WTC11 (cell line): ENCODE measurements around the gene PNPLA6. TPM values are rescaled to one million over a fixed set of nuclear protein-coding genes. Genes with fewer than 3 reads are reported as not detected.

Source experiments
- ATAC-seq: fragments of 200-7000 bp; cut with Tn5 transposase; 2 replicates; pipeline ENCODE4 v1.10.0; 2021; ENCODE audit warnings: mild to moderate bottlenecking, moderate library complexity
- CTCF ChIA-PET: fragments of 300-600 bp; sonication (Branson Sonifier 250); formaldehyde crosslinking; loops from one replicate; lab custom pipeline; 2021; ENCODE audit warnings: antibody characterized with exemption; lab: Charles Lee
- POLR2A ChIA-PET: fragments of 350-600 bp; sonication (Branson Sonifier 250); formaldehyde crosslinking; loops from one replicate; lab custom pipeline; 2021; ENCODE audit warnings: antibody characterized with exemption; lab: Charles Lee
- DNase-seq: peaks from one replicate; pipeline ENCODE4 v3.0.0; 2021; ENCODE audit warnings: low spot score
- H3K27ac Mint-ChIP-seq: 2 replicates; pipeline ENCODE4 v1.8.0; 2021; ENCODE audit warnings: mixed read lengths
- H3K27me3 Mint-ChIP-seq: 2 replicates; pipeline ENCODE4 v1.8.0; 2021; ENCODE audit warnings: low read depth, mild to moderate bottlenecking, moderate library complexity, mixed read lengths
- H3K36me3 Mint-ChIP-seq: 2 replicates; pipeline ENCODE4 v1.8.0; 2021; ENCODE audit warnings: mixed read lengths
- H3K4me1 Mint-ChIP-seq: 2 replicates; pipeline ENCODE4 v1.8.0; 2022; ENCODE audit warnings: mixed read lengths
- H3K4me3 Mint-ChIP-seq: 2 replicates; pipeline ENCODE4 v1.8.0; 2021; ENCODE audit warnings: mild to moderate bottlenecking, moderate library complexity, mixed read lengths
- H3K9me3 Mint-ChIP-seq: 2 replicates; pipeline ENCODE4 v1.8.0; 2021; ENCODE audit warnings: mixed read lengths
- ATF1 ChIP-seq: sonication (generic); formaldehyde crosslinking; IDR thresholded peaks from 2 replicates; pipeline ENCODE4 v1.8.1; 2023; ENCODE audit warnings: mild to moderate bottlenecking, moderate library complexity, missing genetic modification reagents
- CREB1 ChIP-seq: sonication (generic); formaldehyde crosslinking; IDR thresholded peaks from 2 replicates; pipeline ENCODE4 v1.8.0; 2023; ENCODE audit warnings: mild to moderate bottlenecking, missing genetic modification reagents
- ESRRA ChIP-seq: sonication (generic); formaldehyde crosslinking; IDR thresholded peaks from 2 replicates; pipeline ENCODE4 v1.8.1; 2022; ENCODE audit warnings: mild to moderate bottlenecking, missing genetic modification reagents, borderline replicate concordance
- GRHL2 ChIP-seq: fragments of 250-450 bp; sonication (Bioruptor Pico); IDR thresholded peaks from 2 replicates; pipeline ENCODE4 v1.8.0; 2022; ENCODE audit warnings: mild to moderate bottlenecking, moderate library complexity; ENCODE audit not compliant: insufficient replicate concordance, severe bottlenecking
- GTF2I ChIP-seq: fragments of 250-450 bp; sonication (Bioruptor Pico); conservative IDR thresholded peaks from 2 replicates; pipeline ENCODE4 v1.4.0; 2021; ENCODE audit warnings: mild to moderate bottlenecking
- HMGA2 ChIP-seq: fragments of 250-450 bp; sonication (Bioruptor Pico); IDR thresholded peaks from 2 replicates; pipeline ENCODE4 v1.4.0; 2021; ENCODE audit warnings: mild to moderate bottlenecking, moderate library complexity
- IRF2 ChIP-seq: sonication (generic); formaldehyde crosslinking; IDR thresholded peaks from 2 replicates; pipeline ENCODE4 v1.8.0; 2022; ENCODE audit warnings: low read depth, missing genetic modification reagents, borderline replicate concordance
- NFATC4 ChIP-seq: fragments of 250-450 bp; sonication (Bioruptor Pico); IDR thresholded peaks from 2 replicates; pipeline ENCODE4 v1.9.0; 2021; ENCODE audit warnings: mild to moderate bottlenecking
- NFE2L1 ChIP-seq: sonication (generic); formaldehyde crosslinking; IDR thresholded peaks from 2 replicates; pipeline ENCODE4 v1.8.1; 2023; ENCODE audit warnings: missing genetic modification reagents
- NFYB ChIP-seq: sonication (generic); formaldehyde crosslinking; conservative IDR thresholded peaks from 2 replicates; pipeline ENCODE4 v1.8.0; 2022; ENCODE audit warnings: low read depth, missing genetic modification reagents
- OVOL2 ChIP-seq: fragments of 250-450 bp; sonication (Bioruptor Pico); IDR thresholded peaks from 2 replicates; pipeline ENCODE4 v1.9.0; 2021; ENCODE audit warnings: mild to moderate bottlenecking, borderline replicate concordance
- SMAD3 ChIP-seq: sonication (generic); formaldehyde crosslinking; IDR thresholded peaks from 2 replicates; pipeline ENCODE4 v1.8.0; 2022; ENCODE audit warnings: missing genetic modification reagents, mild to moderate bottlenecking, borderline replicate concordance
- SMAD4 ChIP-seq: sonication (generic); formaldehyde crosslinking; IDR thresholded peaks from 2 replicates; pipeline ENCODE4 v1.8.0; 2022; ENCODE audit warnings: mild to moderate bottlenecking, missing genetic modification reagents
- SOX15 ChIP-seq: fragments of 250-450 bp; sonication (Bioruptor Pico); IDR thresholded peaks from 2 replicates; pipeline ENCODE4 v1.9.0; 2021; ENCODE audit warnings: mild to moderate bottlenecking
- TEAD4 ChIP-seq: sonication (generic); formaldehyde crosslinking; IDR thresholded peaks from 2 replicates; pipeline ENCODE4 v1.8.0; 2022; ENCODE audit warnings: mild to moderate bottlenecking, missing genetic modification reagents
- ZNF263 ChIP-seq: sonication (generic); formaldehyde crosslinking; IDR thresholded peaks from 2 replicates; pipeline ENCODE4 v1.8.1; 2022; ENCODE audit warnings: low read depth, mild to moderate bottlenecking, moderate library complexity, missing genetic modification reagents
- ZNF317 ChIP-seq: sonication (generic); formaldehyde crosslinking; IDR thresholded peaks from 2 replicates; pipeline ENCODE4 v1.8.1; 2023; ENCODE audit warnings: low read depth, mild to moderate bottlenecking, moderate library complexity, missing genetic modification reagents, borderline replicate concordance
- ZNF396 ChIP-seq: fragments of 250-450 bp; sonication (Bioruptor Pico); IDR thresholded peaks from 2 replicates; pipeline ENCODE4 v1.8.0; 2021; ENCODE audit warnings: mild to moderate bottlenecking, moderate library complexity, borderline replicate concordance
- ZNF423 ChIP-seq: fragments of 250-450 bp; sonication (Bioruptor Pico); IDR thresholded peaks from 2 replicates; pipeline ENCODE4 v2.1.2; 2022; ENCODE audit warnings: mild to moderate bottlenecking, moderate library complexity
- total RNA-seq: library from RNA; stranded (reverse); gene quantifications from 3 replicates; pipeline ENCODE4 v1.2.3, GENCODE V29; 2021
- TF ChIP-seq, protein P1 (sequence below): sonication (generic); formaldehyde crosslinking; IDR thresholded peaks from 2 replicates; pipeline ENCODE4 v1.8.1; 2022; ENCODE audit warnings: mild to moderate bottlenecking, moderate library complexity, missing genetic modification reagents
- TF ChIP-seq, protein P2 (sequence below): sonication (generic); formaldehyde crosslinking; IDR thresholded peaks from 2 replicates; pipeline ENCODE4 v1.8.1; 2022; ENCODE audit warnings: missing genetic modification reagents, borderline replicate concordance
- TF ChIP-seq, protein P3 (sequence below): sonication (generic); formaldehyde crosslinking; IDR thresholded peaks from 2 replicates; pipeline ENCODE4 v1.8.1; 2023; ENCODE audit warnings: mild to moderate bottlenecking, missing genetic modification reagents, moderate library complexity
- TF ChIP-seq, protein P4 (sequence below): sonication (generic); formaldehyde crosslinking; IDR thresholded peaks from 2 replicates; pipeline ENCODE4 v1.8.1; 2022; ENCODE audit warnings: low read depth, mild to moderate bottlenecking, moderate library complexity, missing genetic modification reagents, borderline replicate concordance

PNPLA6 gene
- total RNA-seq, 1 experiment from 2014 or later: 149 TPM

DNA sequence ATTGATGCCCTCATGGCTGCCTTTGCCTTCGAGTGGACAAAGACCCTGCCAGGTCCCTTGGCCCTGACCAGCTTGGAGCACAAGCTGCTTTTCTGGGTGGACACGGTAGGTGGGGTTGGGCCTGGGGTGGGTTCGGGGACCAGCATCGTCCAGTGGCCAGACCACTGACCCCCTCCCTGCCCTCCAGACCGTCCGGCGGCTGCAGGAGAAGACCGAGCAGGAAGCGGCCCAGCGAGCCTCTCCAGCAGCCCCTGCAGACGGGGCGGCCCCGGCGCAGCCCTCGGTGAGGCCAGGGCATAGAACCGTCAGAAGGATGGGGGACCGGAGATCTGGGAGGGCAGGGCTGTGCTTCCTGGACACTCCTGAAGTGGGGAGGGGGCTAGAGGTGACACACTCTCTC, 70.8 kb downstream of the PNPLA6 start:
- H3K27ac Mint-ChIP-seq: no peak overlapping the region
- ATAC-seq: no peak
- no peak for TF ChIP-seq ZNF396
- TF ChIP-seq SMAD3: no peak
- TF ChIP-seq ATF1 (CRISPR knock-in tag): no peak
- TF ChIP-seq, protein P1, sequence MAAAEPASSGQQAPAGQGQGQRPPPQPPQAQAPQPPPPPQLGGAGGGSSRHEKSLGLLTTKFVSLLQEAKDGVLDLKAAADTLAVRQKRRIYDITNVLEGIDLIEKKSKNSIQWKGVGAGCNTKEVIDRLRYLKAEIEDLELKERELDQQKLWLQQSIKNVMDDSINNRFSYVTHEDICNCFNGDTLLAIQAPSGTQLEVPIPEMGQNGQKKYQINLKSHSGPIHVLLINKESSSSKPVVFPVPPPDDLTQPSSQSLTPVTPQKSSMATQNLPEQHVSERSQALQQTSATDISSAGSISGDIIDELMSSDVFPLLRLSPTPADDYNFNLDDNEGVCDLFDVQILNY (CRISPR knock-in tag): no peak
- TF ChIP-seq ESRRA (CRISPR knock-in tag): no peak
- no peak for TF ChIP-seq ZNF423 (CRISPR knock-in tag)
- no peak for TF ChIP-seq HMGA2 (CRISPR knock-in tag)
- DNase-seq: no peak
- H3K4me3 Mint-ChIP-seq: no peak overlapping the region
- H3K9me3 Mint-ChIP-seq: no peaks in the 10 kb centered on the region
- POLR2A ChIA-PET: no interaction called here
- CTCF ChIA-PET: interaction anchor here (1.4 to 5.3 kb wide), 5 partner anchors 10 to 75 kb away, joined by 4 to 87 read pairs (median 9); partner anchors contain the start of genes CAMSAP3, PET100, TRAPPC5 and XAB2
- peaks cover 10% of the 10 kb centered on the region for H3K36me3 Mint-ChIP-seq
- H3K4me1 Mint-ChIP-seq: peaks cover 10% of the 10 kb centered on the region
- H3K27me3 Mint-ChIP-seq: no peaks in the 10 kb centered on the region

DNA sequence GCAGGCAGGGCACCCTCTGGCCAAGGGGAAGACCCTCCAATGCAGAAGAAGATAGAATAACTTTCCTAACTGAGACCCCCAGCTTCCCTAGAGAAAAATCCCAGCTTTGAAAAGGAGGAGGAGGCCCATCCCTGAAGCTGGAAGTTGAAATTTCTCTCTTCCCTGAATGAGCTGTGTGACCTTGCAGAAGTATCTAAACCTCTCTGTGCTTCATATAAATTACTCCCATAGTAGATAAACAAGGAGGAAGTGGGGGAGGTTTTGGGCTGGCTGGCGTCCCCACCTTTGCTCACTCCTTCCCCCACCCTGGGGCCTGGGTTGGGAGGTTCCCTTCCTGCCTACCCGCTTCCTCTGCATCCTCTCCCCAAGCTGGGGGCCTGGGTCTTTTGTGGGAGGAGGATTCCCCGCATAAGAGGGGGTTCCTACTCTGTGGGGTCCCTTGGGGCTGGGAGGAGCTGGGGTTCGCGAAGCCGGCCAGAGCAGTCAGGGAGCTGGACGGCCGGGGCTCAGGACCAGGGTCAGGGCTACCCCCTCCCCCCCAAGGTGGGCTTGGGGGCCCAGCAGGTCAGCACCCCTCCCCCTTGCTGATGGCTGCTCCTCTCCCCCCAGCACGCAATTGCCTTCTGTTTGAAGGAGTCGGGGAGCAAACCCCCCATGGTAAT, 71.8 kb downstream of the PNPLA6 start:
- TF ChIP-seq NFE2L1 (CRISPR knock-in tag) (no peak), ZNF317 (CRISPR knock-in tag) (no peak), NFATC4 (CRISPR knock-in tag) (no peak), SMAD4 (CRISPR knock-in tag) (no peak)
- TF ChIP-seq, all 79 proteins: peak for 0
- no peak for ATAC-seq
- no peak for DNase-seq
- Mint-ChIP-seq H3K27ac (no peak overlapping the region), H3K9me3 (no peaks in the 10 kb centered on the region), H3K36me3 (peaks cover 10% of the 10 kb centered on the region), H3K4me3 (no peak overlapping the region), H3K4me1 (peaks cover 6% of the 10 kb centered on the region), H3K27me3 (no peaks in the 10 kb centered on the region)
- CTCF ChIA-PET: interaction anchor here (3.2 kb wide), 1 partner anchor 39 kb away, joined by 11 read pairs; no protein-coding TSS in a partner anchor
- POLR2A ChIA-PET: no interaction called here

DNA sequence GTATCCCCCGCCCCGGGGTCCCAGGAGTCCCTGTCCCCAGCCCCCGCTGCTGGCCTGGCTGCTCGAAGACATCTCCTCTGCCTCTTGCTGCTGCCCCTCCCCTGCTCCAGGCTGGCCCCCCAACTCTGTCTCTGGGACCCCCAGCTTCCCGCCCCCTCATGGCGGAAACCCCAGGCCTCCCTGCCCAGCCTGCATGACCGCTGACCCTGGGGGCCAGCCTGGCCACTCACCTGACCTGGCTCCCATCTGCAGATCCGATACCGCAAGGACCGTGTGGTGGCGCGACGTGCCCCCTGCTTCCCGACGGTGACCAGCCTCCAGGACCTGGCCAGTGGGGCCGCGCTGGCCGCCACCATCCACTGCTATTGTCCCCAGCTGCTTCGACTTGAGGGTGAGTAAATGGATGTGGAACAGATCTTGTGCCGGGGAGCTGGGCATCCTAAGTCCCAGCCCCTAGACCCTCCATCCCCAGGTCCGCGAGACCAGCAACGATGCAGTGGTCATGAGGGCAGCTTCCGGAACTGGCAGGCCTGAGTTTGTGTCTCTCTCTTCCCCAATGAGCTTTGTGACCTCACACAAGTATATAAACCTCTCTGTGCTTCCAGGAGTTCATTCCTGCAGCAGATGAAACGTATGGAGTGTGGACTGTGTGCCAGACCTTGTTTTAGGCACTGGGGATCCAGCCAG, 72.5 kb downstream of the PNPLA6 start:
- no peak for DNase-seq
- ChIA-PET POLR2A (interaction anchor here (0.6 kb wide), 1 partner anchor 847 kb away, joined by 3 read pairs; no protein-coding TSS in a partner anchor), CTCF (interaction anchor here (1.4 to 3.2 kb wide), 2 partner anchors 21 to 40 kb away, joined by 3 to 11 read pairs; partner anchors contain the start of genes PET100 and XAB2)

DNA sequence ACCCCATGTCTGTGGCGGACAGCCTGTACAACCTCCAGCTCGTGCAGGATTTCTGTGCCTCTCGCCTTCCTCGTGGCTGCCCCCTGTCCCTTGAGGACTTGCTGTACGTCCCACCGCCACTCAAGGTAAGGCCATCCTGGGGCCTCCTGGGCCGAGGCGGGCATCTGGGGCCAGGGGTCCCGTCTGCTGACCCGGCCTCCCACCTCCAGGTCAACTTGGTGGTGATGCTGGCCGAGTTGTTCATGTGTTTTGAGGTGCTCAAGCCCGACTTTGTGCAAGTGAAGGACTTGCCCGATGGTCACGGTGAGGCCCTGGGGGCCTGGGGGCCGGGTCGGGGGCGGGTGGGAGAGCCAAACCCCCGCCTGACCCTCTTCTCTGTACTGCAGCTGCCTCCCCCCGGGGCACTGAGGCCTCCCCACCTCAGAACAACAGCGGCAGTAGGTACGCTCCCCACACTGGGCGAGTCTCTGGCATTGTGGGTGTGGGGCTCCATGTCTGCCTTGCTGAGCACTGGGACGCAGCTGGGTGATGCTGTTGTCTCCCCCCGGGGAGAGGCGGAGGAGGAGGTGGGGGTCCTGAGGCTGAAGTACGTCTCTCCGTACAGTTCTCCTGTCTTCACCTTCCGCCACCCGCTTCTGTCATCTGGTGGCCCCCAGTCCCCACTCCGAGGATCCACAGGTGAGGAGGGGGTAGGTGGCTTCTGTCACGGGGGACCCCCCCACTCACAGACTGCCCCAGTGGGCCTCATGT, 75.1 kb downstream of the PNPLA6 start:
- ChIA-PET POLR2A (no interaction called here), CTCF (no interaction called here)
- H3K4me3 Mint-ChIP-seq: no peak overlapping the region
- H3K36me3 Mint-ChIP-seq: peaks cover 10% of the 10 kb centered on the region
- no peak overlapping the region for H3K27ac Mint-ChIP-seq
- ATAC-seq (no peak), DNase-seq (no peak)
- H3K9me3 Mint-ChIP-seq: no peaks in the 10 kb centered on the region
- H3K4me1 Mint-ChIP-seq: no peaks in the 10 kb centered on the region
- H3K27me3 Mint-ChIP-seq: no peaks in the 10 kb centered on the region; the same call in 1 of the 2 replicates
- TF ChIP-seq, protein P2, sequence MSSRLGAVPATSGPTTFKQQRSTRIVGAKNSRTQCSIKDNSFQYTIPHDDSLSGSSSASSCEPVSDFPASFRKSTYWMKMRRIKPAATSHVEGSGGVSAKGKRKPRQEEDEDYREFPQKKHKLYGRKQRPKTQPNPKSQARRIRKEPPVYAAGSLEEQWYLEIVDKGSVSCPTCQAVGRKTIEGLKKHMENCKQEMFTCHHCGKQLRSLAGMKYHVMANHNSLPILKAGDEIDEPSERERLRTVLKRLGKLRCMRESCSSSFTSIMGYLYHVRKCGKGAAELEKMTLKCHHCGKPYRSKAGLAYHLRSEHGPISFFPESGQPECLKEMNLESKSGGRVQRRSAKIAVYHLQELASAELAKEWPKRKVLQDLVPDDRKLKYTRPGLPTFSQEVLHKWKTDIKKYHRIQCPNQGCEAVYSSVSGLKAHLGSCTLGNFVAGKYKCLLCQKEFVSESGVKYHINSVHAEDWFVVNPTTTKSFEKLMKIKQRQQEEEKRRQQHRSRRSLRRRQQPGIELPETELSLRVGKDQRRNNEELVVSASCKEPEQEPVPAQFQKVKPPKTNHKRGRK (CRISPR knock-in tag): no peak
- TF ChIP-seq GRHL2 (CRISPR knock-in tag): no peak
- TF ChIP-seq, protein P3, sequence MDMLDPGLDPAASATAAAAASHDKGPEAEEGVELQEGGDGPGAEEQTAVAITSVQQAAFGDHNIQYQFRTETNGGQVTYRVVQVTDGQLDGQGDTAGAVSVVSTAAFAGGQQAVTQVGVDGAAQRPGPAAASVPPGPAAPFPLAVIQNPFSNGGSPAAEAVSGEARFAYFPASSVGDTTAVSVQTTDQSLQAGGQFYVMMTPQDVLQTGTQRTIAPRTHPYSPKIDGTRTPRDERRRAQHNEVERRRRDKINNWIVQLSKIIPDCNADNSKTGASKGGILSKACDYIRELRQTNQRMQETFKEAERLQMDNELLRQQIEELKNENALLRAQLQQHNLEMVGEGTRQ (CRISPR knock-in tag): no peak
- TF ChIP-seq SOX15 (CRISPR knock-in tag): no peak
- TF ChIP-seq IRF2: no peak
- no peak for TF ChIP-seq OVOL2 (CRISPR knock-in tag)
- no peak for TF ChIP-seq ZNF263 (CRISPR knock-in tag)
- TF ChIP-seq, protein P4, sequence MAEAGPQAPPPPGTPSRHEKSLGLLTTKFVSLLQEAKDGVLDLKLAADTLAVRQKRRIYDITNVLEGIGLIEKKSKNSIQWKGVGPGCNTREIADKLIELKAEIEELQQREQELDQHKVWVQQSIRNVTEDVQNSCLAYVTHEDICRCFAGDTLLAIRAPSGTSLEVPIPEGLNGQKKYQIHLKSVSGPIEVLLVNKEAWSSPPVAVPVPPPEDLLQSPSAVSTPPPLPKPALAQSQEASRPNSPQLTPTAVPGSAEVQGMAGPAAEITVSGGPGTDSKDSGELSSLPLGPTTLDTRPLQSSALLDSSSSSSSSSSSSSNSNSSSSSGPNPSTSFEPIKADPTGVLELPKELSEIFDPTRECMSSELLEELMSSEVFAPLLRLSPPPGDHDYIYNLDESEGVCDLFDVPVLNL: no peak
- no peak for TF ChIP-seq SMAD3
- TF ChIP-seq TEAD4 (CRISPR knock-in tag): no peak
- no peak for TF ChIP-seq GTF2I

More for the DNA sequence above, 72.5 kb downstream of the PNPLA6 start:
- Mint-ChIP-seq H3K9me3 (no peaks in the 10 kb centered on the region), H3K27me3 (no peaks in the 10 kb centered on the region), H3K36me3 (peaks cover 10% of the 10 kb centered on the region), H3K4me3 (no peak overlapping the region), H3K27ac (no peak overlapping the region), H3K4me1 (no peaks in the 10 kb centered on the region)
- TF ChIP-seq NFYB (CRISPR knock-in tag): no peak
- TF ChIP-seq ZNF396: no peak
- no peak for TF ChIP-seq ESRRA (CRISPR knock-in tag)
- no peak for TF ChIP-seq CREB1
- no peak for TF ChIP-seq ZNF317 (CRISPR knock-in tag)
- ATAC-seq: no peak
